Activated naive CD8-positive, alpha-beta T cell treated with anti-CD3 and anti-CD28 coated beads for 36 hours (primary cell): Measurements from ENCODE around the gene PKP4. TPM values are rescaled to one million over a fixed set of nuclear protein-coding genes. Genes with fewer than 3 reads are reported as not detected.

ENCODE experiments used
- DNase-seq: peaks from one replicate; pipeline ENCODE4 v3.0.0; 2021
- H3K27ac Mint-ChIP-seq: one replicate; pipeline ENCODE4 v1.8.0; 2022; ENCODE audit warnings: mild to moderate bottlenecking, moderate library complexity, mixed read lengths
- H3K27me3 Mint-ChIP-seq: one replicate; pipeline ENCODE4 v1.8.0; 2022; ENCODE audit warnings: mild to moderate bottlenecking, mixed read lengths
- H3K36me3 Mint-ChIP-seq: one replicate; pipeline ENCODE4 v1.8.0; 2021; ENCODE audit warnings: mild to moderate bottlenecking, mixed read lengths
- H3K4me1 Mint-ChIP-seq: one replicate; pipeline ENCODE4 v1.8.0; 2021; ENCODE audit warnings: mixed read lengths
- H3K4me3 Mint-ChIP-seq: one replicate; pipeline ENCODE4 v1.8.0; 2022; ENCODE audit warnings: mild to moderate bottlenecking, moderate library complexity, mixed read lengths
- H3K9me3 Mint-ChIP-seq: one replicate; pipeline ENCODE4 v1.8.0; 2022; ENCODE audit warnings: mixed read lengths
- total RNA-seq, 2 experiments: library from RNA; stranded (reverse); gene quantifications; one replicate each; pipeline ENCODE4 v1.2.3, GENCODE V29; 2021

Gene PKP4
- total RNA-seq, 2 experiments from 2014 or later: 35.3 to 38.2 TPM

DNA sequence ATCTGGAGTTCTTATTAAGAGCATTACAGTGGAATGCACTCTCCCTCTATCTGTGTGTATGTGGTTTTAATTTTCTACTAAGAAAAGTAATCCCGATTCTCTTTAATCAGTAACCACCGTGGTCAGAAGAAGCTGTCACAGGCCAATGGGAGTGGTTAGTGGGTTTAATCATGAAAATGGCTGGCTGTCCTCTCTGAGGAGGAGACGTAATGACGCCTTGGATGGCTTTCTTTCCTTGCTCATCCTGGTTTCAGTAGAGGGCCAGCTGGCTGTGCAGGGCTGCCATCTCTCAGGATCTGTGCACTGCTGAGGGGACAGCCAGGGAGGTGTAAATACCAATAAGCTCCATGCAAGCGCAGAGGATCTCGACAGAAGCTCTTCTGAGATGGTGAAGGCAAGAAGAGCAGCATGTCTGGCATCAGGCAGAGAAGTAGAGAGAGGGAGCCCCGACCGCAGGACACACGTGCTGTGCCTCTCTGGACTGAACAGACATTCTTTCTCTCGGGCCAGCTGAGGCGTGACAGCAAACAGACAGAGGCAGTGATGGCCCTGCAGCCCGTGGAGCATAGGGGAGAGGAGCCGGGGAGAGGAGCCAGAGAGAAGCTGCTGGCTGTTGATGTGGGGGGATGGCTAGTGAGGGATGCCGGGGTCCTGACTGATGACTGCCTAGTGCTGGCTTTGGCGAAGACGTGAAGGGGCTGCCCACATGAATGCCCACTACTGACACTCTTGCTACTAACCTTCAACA is 273.3 kb downstream of the PKP4 start:
- Mint-ChIP-seq H3K27ac (no peak overlapping the region), H3K27me3 (peaks cover 10% of the 10 kb centered on the region), H3K4me1 (no peaks in the 10 kb centered on the region), H3K4me3 (no peak overlapping the region), H3K9me3 (no peaks in the 10 kb centered on the region), H3K36me3 (no peaks in the 10 kb centered on the region)
- DNase-seq: no peak

DNA sequence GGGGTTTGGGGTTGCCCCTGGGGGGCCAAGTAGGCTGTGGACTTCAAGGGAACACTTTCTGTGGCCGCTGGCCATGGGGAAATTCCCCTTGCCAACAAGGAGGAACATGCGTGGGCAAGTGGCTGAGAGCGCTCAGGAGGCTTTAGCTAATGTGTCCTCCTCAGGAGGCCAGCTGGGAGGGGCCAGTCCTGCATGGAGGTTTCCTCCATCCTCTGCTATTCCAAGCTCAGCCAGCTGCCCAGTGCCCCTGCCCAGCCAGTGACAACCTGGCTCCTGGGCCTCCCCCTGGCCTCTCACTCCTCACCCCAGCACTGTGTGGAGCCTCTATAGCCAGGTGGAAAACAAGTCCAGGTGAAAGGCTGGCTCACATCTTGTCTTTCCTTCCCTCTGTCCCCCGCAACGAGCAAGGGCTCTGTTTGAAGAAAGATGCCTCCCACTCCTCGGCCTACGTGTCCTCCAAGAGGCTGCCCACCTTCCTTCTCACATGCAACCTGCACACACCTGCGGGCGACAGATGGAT is 273.9 kb downstream of the PKP4 start:
- Mint-ChIP-seq H3K4me1 (no peaks in the 10 kb centered on the region), H3K27ac (no peak overlapping the region)
- no peak for DNase-seq

DNA sequence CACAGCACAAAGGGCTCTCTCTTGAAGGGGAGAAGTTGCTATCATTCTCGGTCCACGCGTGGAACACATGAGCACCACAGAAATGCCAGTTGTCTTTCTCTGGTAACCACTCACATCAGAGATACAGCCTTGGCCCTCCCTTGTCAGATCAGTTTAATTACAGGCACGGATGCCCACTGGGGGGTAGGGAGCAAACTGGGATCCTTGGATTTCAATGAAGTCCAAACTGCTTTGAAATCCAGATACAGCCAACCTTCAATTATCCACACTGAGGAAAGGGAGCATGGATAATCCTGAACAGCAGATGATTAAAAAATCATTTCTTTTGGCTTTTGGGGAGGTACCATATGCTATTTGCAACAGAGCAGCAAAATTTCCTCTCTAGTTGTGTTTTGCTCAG is 274.6 kb downstream of the PKP4 start:
- Mint-ChIP-seq H3K9me3 (no peaks in the 10 kb centered on the region), H3K27ac (no peak overlapping the region), H3K4me1 (no peaks in the 10 kb centered on the region), H3K36me3 (no peaks in the 10 kb centered on the region), H3K27me3 (peaks cover 10% of the 10 kb centered on the region), H3K4me3 (no peak overlapping the region)
- DNase-seq: no peak

More for the DNA sequence above, 273.9 kb downstream of the PKP4 start:
- no peaks in the 10 kb centered on the region for H3K36me3 Mint-ChIP-seq
- no peaks in the 10 kb centered on the region for H3K9me3 Mint-ChIP-seq
- H3K27me3 Mint-ChIP-seq: peaks cover 10% of the 10 kb centered on the region
- H3K4me3 Mint-ChIP-seq: no peak overlapping the region

Other genes starting within 250 kb of the PKP4 start
- not detected for gene CCDC148, start 199 bp upstream of the PKP4 start, total RNA-seq